ENCODE results near the gene HOXB2.

HOXB2 gene

DNA sequence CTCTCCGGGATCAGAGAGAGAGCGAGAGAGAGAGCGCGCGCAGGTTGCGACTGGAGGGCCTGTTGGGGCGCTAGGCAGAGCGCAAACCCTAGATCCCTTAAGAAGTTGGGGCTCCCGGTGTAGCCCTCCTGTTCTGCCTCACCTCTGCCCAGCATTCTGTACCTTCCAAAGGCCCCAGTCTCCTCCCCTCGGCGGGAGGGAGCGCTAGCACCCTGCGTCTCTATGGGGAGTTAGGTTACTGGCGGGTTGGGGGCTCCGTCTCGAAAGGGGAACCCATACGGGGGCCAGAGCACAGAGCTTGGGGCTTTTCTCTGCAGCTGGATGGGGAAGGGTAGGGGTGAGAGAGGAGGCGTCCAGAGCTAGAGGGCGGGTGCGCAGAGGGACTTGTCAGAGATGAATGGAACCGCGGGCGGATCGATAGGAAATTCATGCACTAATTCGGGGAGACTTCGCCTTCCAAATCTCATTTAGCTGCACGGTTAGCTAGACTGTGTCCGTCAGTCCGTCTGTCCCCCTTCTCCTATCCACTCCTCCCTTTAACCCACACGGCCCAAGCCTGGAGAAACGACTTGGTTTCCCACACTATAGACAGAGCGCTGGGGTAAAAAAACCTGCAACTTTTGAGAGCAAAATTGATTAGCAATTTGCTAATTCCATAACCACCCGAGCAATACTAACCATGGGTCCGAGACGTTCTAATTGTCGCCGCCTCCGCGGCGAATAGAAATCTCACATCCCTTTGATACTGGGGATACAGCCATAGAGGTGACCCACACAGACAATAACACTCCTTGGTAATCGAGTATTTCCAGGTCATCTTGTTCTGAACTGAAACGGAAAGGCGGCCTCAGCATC lies 33.9 kb upstream of the HOXB2 start:
- TF ChIP-seq, protein P1, sequence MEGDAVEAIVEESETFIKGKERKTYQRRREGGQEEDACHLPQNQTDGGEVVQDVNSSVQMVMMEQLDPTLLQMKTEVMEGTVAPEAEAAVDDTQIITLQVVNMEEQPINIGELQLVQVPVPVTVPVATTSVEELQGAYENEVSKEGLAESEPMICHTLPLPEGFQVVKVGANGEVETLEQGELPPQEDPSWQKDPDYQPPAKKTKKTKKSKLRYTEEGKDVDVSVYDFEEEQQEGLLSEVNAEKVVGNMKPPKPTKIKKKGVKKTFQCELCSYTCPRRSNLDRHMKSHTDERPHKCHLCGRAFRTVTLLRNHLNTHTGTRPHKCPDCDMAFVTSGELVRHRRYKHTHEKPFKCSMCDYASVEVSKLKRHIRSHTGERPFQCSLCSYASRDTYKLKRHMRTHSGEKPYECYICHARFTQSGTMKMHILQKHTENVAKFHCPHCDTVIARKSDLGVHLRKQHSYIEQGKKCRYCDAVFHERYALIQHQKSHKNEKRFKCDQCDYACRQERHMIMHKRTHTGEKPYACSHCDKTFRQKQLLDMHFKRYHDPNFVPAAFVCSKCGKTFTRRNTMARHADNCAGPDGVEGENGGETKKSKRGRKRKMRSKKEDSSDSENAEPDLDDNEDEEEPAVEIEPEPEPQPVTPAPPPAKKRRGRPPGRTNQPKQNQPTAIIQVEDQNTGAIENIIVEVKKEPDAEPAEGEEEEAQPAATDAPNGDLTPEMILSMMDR (IDR thresholded peaks at IDR 0.05; ENCODE audit: insufficient read depth, missing control alignments), result no peak
- DNase-seq (ENCODE audit: insufficient read length, low spot score) (no peak), FAIRE-seq (no peak)

DNA sequence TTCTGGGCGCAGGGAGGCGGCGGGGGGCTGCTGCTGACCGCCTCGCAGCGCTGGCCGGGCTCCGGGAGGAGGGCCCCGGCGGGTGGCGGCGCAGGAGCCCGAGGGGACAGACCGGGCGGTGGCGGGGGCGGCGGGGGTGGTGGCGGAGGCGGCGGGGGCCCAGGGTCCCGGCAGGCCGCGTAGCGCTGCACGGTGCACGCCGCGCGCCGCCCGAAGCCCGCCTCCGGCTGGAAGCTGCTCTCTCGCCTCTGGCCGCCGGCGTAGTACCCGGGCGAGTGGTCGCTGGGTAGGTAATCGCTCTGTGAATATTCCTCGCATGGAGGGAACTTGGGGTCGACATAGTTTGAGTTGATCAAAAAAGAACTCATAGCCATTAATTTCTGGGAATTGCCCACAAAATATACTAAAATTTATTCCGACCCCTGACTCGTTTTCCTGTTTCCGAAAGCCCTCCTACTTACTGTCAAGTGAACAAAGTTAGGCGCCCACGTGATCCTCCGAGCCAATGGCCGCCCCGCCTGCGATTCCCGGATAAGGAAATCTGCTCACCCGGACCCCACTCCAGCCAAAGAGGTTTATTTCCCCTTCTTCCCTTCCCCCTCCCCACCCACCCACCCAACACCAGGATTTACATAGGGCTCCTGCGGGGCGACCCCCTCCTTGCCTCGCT lies 33.2 kb upstream of the HOXB2 start, which contains the start of gene HOXB4:
Gene HOXB4, minus strand, starts transcription at position 405 of the 670 bp plus-strand sequence. Its CDS starts 31 bp downstream, at position 374.
- DNase-seq (ENCODE audit: insufficient read length, low spot score), result no peak
- TF ChIP-seq, protein P1 (IDR thresholded peaks at IDR 0.05; ENCODE audit: insufficient read depth, missing control alignments), result no peak
- no peak for FAIRE-seq

DNA sequence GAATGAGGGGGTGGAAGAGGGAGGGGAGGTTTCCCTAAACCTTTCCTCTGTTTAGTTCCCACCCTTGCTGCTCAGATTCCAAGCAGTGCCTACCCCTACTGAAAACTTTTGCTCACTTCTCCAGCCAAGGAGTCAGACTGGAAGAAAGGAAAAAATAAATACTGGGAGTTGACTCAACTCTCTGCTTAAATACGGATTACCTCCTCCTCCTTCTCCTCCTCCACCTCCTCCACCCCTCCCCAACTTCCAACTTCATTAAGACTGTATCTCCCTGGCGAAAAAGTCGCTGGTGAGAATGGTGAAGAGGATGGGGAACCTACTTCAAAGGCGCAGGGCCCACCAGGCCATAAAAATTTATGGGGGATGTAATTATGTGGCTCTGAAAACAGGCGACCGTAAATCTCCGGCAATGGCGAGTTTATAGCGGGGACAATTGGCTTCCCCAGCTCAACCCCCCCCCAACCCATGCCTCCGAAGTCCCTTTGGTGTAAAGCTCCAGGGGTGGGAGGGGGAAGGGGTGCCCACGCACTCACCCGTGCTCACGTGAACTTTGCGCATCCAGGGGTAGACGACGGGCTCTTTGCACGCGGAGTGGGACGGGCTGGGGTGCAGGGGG lies 32.5 kb upstream of the HOXB2 start:
- no peak for DNase-seq (ENCODE audit: insufficient read length, low spot score)
- TF ChIP-seq, protein P1 (IDR thresholded peaks at IDR 0.05; ENCODE audit: insufficient read depth, missing control alignments), result no peak
- FAIRE-seq, result no peak

DNA sequence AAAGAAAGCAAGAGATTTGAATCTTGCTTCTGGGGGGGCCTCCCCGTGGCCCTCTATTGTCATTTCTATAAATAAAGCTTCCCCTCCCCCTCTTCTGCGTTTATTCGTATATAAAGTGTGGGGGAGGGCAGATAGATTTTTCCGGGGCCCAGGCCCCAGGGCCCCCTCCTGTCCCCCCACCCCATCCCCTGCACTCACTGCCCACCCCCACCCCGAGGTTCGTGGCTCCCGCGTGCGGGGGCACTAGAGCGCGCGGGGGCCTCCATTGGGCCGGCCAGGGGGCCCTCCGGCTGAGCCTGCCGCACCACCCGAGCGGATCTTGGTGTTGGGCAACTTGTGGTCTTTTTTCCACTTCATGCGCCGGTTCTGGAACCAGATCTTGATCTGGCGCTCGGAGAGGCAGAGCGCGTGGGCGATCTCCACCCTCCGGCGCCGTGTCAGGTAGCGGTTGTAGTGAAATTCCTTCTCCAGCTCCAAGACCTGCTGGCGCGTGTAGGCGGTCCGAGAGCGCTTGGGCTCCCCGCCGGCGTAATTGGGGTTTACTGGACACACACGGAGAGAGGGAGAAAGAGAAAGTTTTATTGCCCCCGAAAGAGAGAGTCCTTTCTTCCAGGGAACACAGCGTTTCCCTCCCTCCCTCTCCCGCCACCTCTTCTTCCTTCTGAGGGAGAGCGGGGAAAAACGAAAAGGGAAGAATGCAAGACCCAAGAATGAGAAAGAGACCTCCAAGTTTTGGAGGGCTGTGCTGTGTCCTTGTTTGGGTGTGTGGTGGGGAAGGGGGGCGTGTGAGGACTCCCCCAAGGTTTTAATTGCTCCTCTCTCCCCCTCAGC lies 31.8 kb upstream of the HOXB2 start:
- no peak for FAIRE-seq
- no peak for DNase-seq (ENCODE audit: insufficient read length, low spot score)
- TF ChIP-seq, protein P1 (IDR thresholded peaks at IDR 0.05; ENCODE audit: insufficient read depth, missing control alignments), result no peak

DNA sequence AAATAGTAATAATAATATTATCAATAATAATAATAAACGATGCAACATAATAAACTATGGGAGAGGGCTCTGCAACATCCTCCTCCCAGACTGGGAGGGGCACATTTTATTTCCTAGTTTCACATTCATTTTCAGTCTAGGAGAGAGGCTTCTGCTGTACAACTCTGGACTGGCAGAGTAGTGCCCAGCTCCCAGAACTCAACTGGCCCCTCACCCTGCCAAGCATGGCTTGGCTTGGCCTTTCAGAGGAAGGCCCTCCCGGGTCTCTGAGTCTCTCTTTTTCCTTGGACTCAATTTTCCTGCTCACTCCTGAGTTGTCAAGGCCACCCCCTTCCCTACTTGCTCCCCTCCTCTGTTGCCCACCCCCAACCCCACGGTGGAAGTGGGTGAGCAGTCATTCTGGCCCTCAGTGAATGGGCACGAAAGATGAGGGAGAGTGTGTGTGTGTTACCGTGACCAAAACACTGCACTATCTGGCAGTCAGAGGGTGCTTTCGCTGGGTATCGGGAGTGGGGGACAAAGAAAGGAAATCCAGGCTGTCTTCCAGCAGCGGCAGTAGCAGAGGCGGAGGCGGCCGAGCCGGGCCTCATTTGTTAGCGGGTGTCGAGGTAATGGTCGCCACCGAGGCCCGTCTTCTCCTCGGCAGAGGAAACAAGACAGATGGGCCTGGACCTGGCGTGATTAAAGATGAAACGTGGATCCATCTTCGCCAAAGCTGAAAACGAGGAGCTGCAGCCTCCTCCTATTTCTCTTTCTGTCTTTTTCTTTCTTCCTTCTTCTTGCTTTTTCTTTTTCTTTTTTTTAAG lies 31.0 kb upstream of the HOXB2 start:
- FAIRE-seq, result no peak
- TF ChIP-seq, protein P1 (IDR thresholded peaks at IDR 0.05; ENCODE audit: insufficient read depth, missing control alignments), result no peak
- DNase-seq (ENCODE audit: insufficient read length, low spot score), result no peak

DNA sequence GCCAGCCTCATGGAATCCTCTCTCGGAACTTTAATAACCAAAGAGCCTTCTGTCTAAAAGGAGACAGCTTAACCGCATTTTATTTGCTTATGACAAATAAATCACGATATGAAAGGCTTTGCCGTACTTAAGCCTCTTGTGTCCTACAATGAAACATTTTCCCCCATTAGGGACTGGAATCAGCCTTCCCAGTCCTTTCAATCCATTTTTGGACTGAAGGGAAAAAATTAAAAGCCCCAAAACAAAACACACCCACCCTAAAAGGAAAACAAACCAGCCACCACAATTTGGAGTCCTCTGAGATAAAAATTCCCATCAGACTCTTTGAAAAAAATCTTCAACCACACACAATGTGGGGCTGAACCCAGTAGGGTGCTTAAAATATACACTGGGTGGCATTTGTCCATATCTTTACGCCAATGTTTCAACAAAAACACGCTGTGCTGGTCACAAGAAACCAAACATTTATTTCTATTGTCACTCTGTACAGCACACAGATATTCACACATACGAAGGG lies 30.2 kb upstream of the HOXB2 start:
- TF ChIP-seq, protein P1 (IDR thresholded peaks at IDR 0.05; ENCODE audit: insufficient read depth, missing control alignments), result no peak
- no peak for DNase-seq (ENCODE audit: insufficient read length, low spot score)
- FAIRE-seq, result no peak
